Measurements from ENCODE around the gene PALLD. TPM values are rescaled to one million over a fixed set of nuclear protein-coding genes. Genes with fewer than 3 reads are reported as not detected.

The PALLD gene
- total RNA-seq, 4 donors from 2014 or later, result 1,903 to 3,507 (median 2,130) TPM

- no peaks in the 10 kb centered on the region for H3K27me3 ChIP-seq
- H3K36me3 ChIP-seq, result no peaks in the 10 kb centered on the region
- peaks cover 25 to 62% (median 31%) of the 10 kb centered on the region in 4 donors for H3K4me1 ChIP-seq
- H3K4me3 ChIP-seq, result no peak overlapping the region
- intact Hi-C loops (cut with DNase I), result no loop called here
- no peaks in the 10 kb centered on the region for H3K9me3 ChIP-seq
- H3K27ac ChIP-seq (replicated peaks in 1 of 4), result no peak overlapping the region
- WGBS, result 91% methylated on average over 8 of the region's 8 CpGs
- DNase-seq (ENCODE audit: extremely low spot score), result no peak
- no peak for TF ChIP-seq EP300 (IDR thresholded peaks at IDR 0.05)
- TF ChIP-seq, protein P1, sequence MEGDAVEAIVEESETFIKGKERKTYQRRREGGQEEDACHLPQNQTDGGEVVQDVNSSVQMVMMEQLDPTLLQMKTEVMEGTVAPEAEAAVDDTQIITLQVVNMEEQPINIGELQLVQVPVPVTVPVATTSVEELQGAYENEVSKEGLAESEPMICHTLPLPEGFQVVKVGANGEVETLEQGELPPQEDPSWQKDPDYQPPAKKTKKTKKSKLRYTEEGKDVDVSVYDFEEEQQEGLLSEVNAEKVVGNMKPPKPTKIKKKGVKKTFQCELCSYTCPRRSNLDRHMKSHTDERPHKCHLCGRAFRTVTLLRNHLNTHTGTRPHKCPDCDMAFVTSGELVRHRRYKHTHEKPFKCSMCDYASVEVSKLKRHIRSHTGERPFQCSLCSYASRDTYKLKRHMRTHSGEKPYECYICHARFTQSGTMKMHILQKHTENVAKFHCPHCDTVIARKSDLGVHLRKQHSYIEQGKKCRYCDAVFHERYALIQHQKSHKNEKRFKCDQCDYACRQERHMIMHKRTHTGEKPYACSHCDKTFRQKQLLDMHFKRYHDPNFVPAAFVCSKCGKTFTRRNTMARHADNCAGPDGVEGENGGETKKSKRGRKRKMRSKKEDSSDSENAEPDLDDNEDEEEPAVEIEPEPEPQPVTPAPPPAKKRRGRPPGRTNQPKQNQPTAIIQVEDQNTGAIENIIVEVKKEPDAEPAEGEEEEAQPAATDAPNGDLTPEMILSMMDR (IDR thresholded peaks at IDR 0.05), result no peak
- TF ChIP-seq POLR2A (IDR thresholded peaks at IDR 0.05; ENCODE audit: low read depth), result no peak
- no peak for TF ChIP-seq POLR2AphosphoS5 (IDR thresholded peaks at IDR 0.05)
Observed at GRCh38 chr4:168618577-168619265, 121.9 kb downstream of the PALLD start.

- H3K4me3 ChIP-seq, result no peak overlapping the region
- TF ChIP-seq POLR2A (IDR thresholded peaks at IDR 0.05; ENCODE audit: low read depth) (no peak), POLR2AphosphoS5 (IDR thresholded peaks at IDR 0.05) (no peak), EP300 (IDR thresholded peaks at IDR 0.05) (no peak)
- TF ChIP-seq, protein P1 (IDR thresholded peaks at IDR 0.05), result no peak
- H3K9me3 ChIP-seq, result no peaks in the 10 kb centered on the region
- intact Hi-C loops (cut with DNase I), result no loop called here
- no peak for DNase-seq (ENCODE audit: extremely low spot score)
- H3K4me1 ChIP-seq, result peaks cover 25 to 62% (median 31%) of the 10 kb centered on the region in 4 donors
- no peaks in the 10 kb centered on the region for H3K36me3 ChIP-seq
- no peak overlapping the region for H3K27ac ChIP-seq (replicated peaks in 1 of 4)
- H3K27me3 ChIP-seq, result no peaks in the 10 kb centered on the region
Observed at GRCh38 chr4:168619266-168619631, 122.4 kb downstream of the PALLD start.

DNA sequence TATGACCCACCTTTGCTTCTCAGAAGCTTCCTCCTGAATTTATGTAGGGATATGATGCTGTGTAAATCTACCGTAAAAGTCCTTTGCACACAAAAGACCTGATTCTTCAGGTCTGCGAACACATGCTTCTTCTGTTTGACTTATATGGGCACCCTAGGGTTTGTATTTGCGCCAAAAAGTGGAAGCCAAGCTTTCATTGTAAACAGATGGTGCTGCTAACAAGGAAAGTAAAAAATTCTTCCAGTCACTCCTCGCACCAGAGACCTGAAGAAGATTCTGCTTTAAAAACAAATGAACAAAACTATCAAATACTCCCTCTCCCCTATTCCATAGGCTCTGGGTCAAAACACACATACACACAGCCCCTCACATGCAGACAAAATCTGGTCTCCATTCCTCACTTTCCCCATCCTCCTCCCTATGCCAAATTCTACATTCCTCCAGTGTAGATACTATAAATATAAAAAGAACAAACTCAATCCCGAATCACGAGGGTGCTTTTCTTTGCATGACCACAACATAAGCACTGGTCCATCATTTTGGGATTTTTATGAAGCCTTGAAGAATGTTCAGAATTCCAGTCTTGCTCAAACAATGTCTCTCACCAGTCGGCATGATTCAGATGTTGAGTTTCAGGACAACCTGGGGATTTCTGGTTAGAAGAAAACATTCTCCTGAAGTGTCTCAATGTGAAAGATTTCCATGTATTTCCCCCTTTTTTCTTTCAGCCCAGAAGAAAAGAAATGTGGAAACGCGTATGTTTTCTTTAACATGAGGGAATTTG, 125.1 kb downstream of the PALLD start:
- no peak for TF ChIP-seq EP300 (IDR thresholded peaks at IDR 0.05)
- TF ChIP-seq, protein P1 (IDR thresholded peaks at IDR 0.05), result no peak
- TF ChIP-seq POLR2AphosphoS5 (IDR thresholded peaks at IDR 0.05), result peak in 1 of 2 donors; percentile 54
- no peak for TF ChIP-seq POLR2A (IDR thresholded peaks at IDR 0.05; ENCODE audit: low read depth)
- Histone ChIP-seq H3K4me1 (peaks cover 16 to 43% (median 20%) of the 10 kb centered on the region in 4 donors), H3K36me3 (no peaks in the 10 kb centered on the region), H3K9me3 (no peaks in the 10 kb centered on the region), H3K27ac (replicated peaks in 1 of 4) (peak overlapping the region; percentile 35 to 70 (median 49)), H3K27me3 (no peaks in the 10 kb centered on the region), H3K4me3 (peak overlapping the region in 1 of 4 donors; percentile 4)
- WGBS, result 69% methylated on average over 9 of the region's 9 CpGs
- intact Hi-C loops (cut with DNase I), result no loop called here
- DNase-seq (ENCODE audit: extremely low spot score), result peak; percentile 37

- intact Hi-C loops (cut with DNase I), result no loop called here
- H3K4me3 ChIP-seq, result peak overlapping the region in 1 of 4 donors; percentile 4
- DNase-seq (ENCODE audit: extremely low spot score), result no peak
- H3K4me1 ChIP-seq, result peaks cover 16 to 43% (median 20%) of the 10 kb centered on the region in 4 donors
- H3K27me3 ChIP-seq, result no peaks in the 10 kb centered on the region
- TF ChIP-seq POLR2A (IDR thresholded peaks at IDR 0.05; ENCODE audit: low read depth) (no peak), EP300 (IDR thresholded peaks at IDR 0.05) (no peak), POLR2AphosphoS5 (IDR thresholded peaks at IDR 0.05) (no peak)
- TF ChIP-seq, protein P1 (IDR thresholded peaks at IDR 0.05), result no peak
- no peaks in the 10 kb centered on the region for H3K9me3 ChIP-seq
- peak overlapping the region; percentile 35 to 70 (median 49) for H3K27ac ChIP-seq (replicated peaks in 1 of 4)
- WGBS, result 83% methylated on average over 5 of the region's 5 CpGs
- H3K36me3 ChIP-seq, result no peaks in the 10 kb centered on the region
Observed at GRCh38 chr4:168622600-168622999, 125.7 kb downstream of the PALLD start.
